K562 (cell line): ENCODE data around the gene PIBF1. TPM values are rescaled to one million over a fixed set of nuclear protein-coding genes. Genes with fewer than 3 reads are reported as not detected.

ENCODE experiments used
- ATAC-seq: fragments of 200-7000 bp; cut with Tn5 transposase; 3 replicates; pipeline ENCODE4 v1.9.1; 2020; ENCODE audit warnings: moderate library complexity
- BruUV-seq: library from RNA; stranded (reverse); fragments of 400-500 nt; replicated peaks from 2 replicates; lab custom pipeline; 2021; lab: Mats Ljungman, UMichigan
- CTCF ChIA-PET: fragments of 300-600 bp; formaldehyde crosslinking; extraction: SDS; loops from one replicate; lab custom pipeline; 2021; ENCODE audit warnings: low intra/inter-chr PET ratio; lab: Yijun Ruan, JAX
- POLR2A ChIA-PET: fragments of 300-600, 350-650 bp; sonication (Branson Sonifier 250); formaldehyde crosslinking; extraction: SDS; loops from one replicate; lab custom pipeline; 2021; ENCODE audit warnings: antibody characterized with exemption, inconsistent platforms; lab: Yijun Ruan, JAX
- DNase-seq, 4 experiments: peaks; one replicate each; pipeline versions ENCODE4 v3.0.0 to v3.0.0-alpha.2; 2011 to 2018; ENCODE audit warnings: low spot score in 3 of 4, mixed read lengths in 3 of 4; ENCODE audit errors: extremely low read depth in 1 of 4
- FAIRE-seq: peaks from 2 replicates; lab custom pipeline; 2011; peaks lifted over from hg19 to GRCh38; lab: Jason Lieb, UNC
- H2AFZ ChIP-seq: 2 replicates; pipeline ENCODE4 v1.6.0; 2011; ENCODE audit warnings: low read depth, low read length, control low read depth, inconsistent platforms
- H3K27ac ChIP-seq: fragments of 200-600 bp; 3 replicates; pipeline ENCODE4 v1.8.0; 2011; ENCODE audit warnings: low read depth, mild to moderate bottlenecking, control low read depth, inconsistent platforms, low read length, moderate library complexity, mixed read lengths; ENCODE audit errors: extremely low read depth
- H3K27me3 ChIP-seq, 2 experiments: fragments of 300-600 bp in 1 of 2; 2 replicates in 1 of 2; 3 replicates in 1 of 2; pipeline versions ENCODE4 v1.6.0 to v1.8.0; 2011; ENCODE audit warnings: inconsistent platforms in 2 of 2, low read length in 2 of 2, mild to moderate bottlenecking in 1 of 2, mixed read lengths in 1 of 2, moderate library complexity in 1 of 2; ENCODE audit not compliant: control insufficient read depth in 2 of 2, insufficient read depth in 2 of 2
- H3K36me3 ChIP-seq: fragments of 300-600 bp; 3 replicates; pipeline ENCODE4 v1.8.0; 2011; ENCODE audit warnings: mild to moderate bottlenecking, low read length, inconsistent platforms; ENCODE audit not compliant: control insufficient read depth, insufficient read depth
- H3K4me1 ChIP-seq, 2 experiments: fragments of 200-600 bp in 1 of 2; replicated peaks in 1 of 2; 2 replicates in 1 of 2; 3 replicates in 1 of 2; pipeline versions ENCODE4 v1.5.1 to v1.8.0; 2011; ENCODE audit warnings: inconsistent platforms in 2 of 2, low read length in 2 of 2, mild to moderate bottlenecking in 1 of 2, mixed read lengths in 1 of 2, moderate library complexity in 1 of 2; ENCODE audit not compliant: control insufficient read depth in 2 of 2, insufficient read depth in 2 of 2
- H3K4me2 ChIP-seq: 2 replicates; pipeline ENCODE4 v1.6.1; 2011; ENCODE audit warnings: low read length, control low read depth, inconsistent platforms, mixed read lengths; ENCODE audit not compliant: insufficient read depth
- H3K4me3 ChIP-seq: fragments of 200-600 bp; sonication (generic), shearing (Covaris generic); 2 replicates; pipeline ENCODE4 v1.5.1; 2016; ENCODE audit warnings: control low read depth, inconsistent platforms
- H3K79me2 ChIP-seq: fragments of 200-600 bp; 3 replicates; pipeline ENCODE4 v1.8.0; 2011; ENCODE audit warnings: low read length, inconsistent platforms; ENCODE audit not compliant: control insufficient read depth, insufficient read depth
- H3K9ac ChIP-seq, 2 experiments: 2 replicates each; pipeline versions ENCODE4 v1.6.0 to v1.6.1; 2011; ENCODE audit warnings: low read depth in 2 of 2, low read length in 2 of 2, control low read depth in 1 of 2, inconsistent platforms in 1 of 2, mild to moderate bottlenecking in 1 of 2, mixed read lengths in 1 of 2; ENCODE audit not compliant: insufficient read depth in 1 of 2
- H3K9me1 ChIP-seq: one replicate; pipeline ENCODE4 v1.6.0; 2011; ENCODE audit warnings: inconsistent platforms, mild to moderate bottlenecking, low read length, moderate library complexity; ENCODE audit not compliant: control insufficient read depth, insufficient read depth
- H3K9me3 ChIP-seq: replicated peaks from 2 replicates; pipeline ENCODE4 v1.5.1; 2011; ENCODE audit warnings: low read depth, low read length, inconsistent platforms; ENCODE audit not compliant: control insufficient read depth, insufficient read depth
- H4K20me1 ChIP-seq: replicated peaks from 2 replicates; pipeline ENCODE4 v1.6.1; 2011; ENCODE audit warnings: low read length, inconsistent platforms, mixed read lengths; ENCODE audit not compliant: control insufficient read depth, insufficient read depth
- CBX2 ChIP-seq: fragments of 200-600 bp; sonication (generic); IDR thresholded peaks from one replicate; pipeline ENCODE4 v1.6.1; 2012; ENCODE audit warnings: mild to moderate bottlenecking, low read length, inconsistent platforms; ENCODE audit not compliant: insufficient read depth, poor library complexity, severe bottlenecking
- CBX8 ChIP-seq: fragments of 200-600 bp; sonication (generic); IDR thresholded peaks from 2 replicates; pipeline ENCODE4 v1.6.1; 2012; ENCODE audit warnings: borderline replicate concordance, mixed run types, low read depth, mild to moderate bottlenecking, moderate library complexity, mixed read lengths, low read length, control low read depth, inconsistent platforms; ENCODE audit not compliant: poor library complexity, severe bottlenecking; ENCODE audit errors: extremely low read depth
- CEBPB ChIP-seq: fragments of 450-650 bp; IDR thresholded peaks from 2 replicates; pipeline ENCODE4 v1.6.1; 2016; ENCODE audit warnings: missing genetic modification characterization, missing compliant biosample characterization
- CEBPG ChIP-seq, 3 experiments: fragments of 200-800 bp in 1 of 3; sonication (Bioruptor generic) in 1 of 3; sonication (generic) in 1 of 3; formaldehyde crosslinking in 1 of 3; IDR thresholded peaks in 2 of 3; conservative IDR thresholded peaks in 1 of 3; 2 replicates each; pipeline versions ENCODE4 v1.6.1 to v1.8.0; 2016 to 2022; ENCODE audit warnings: missing compliant biosample characterization in 2 of 3, missing genetic modification characterization in 2 of 3, mild to moderate bottlenecking in 1 of 3, missing genetic modification reagents in 1 of 3
- DIDO1 ChIP-seq: fragments of 450-650 bp; IDR thresholded peaks from 2 replicates; pipeline ENCODE4 v1.6.1; 2016; ENCODE audit warnings: low read depth, missing biosample characterization, missing genetic modification characterization
- FUS ChIP-seq: fragments of 200-400 bp; formaldehyde crosslinking; optimal IDR thresholded peaks from 2 replicates; pipeline ENCODE3; 2017; ENCODE audit warnings: low read depth, low read length
- NCOA6 ChIP-seq: fragments of 450-650 bp; IDR thresholded peaks from 2 replicates; pipeline ENCODE4 v1.6.1; 2017; ENCODE audit warnings: mild to moderate bottlenecking
- PHF8 ChIP-seq: fragments of 200-600 bp; sonication (generic); IDR thresholded peaks from 2 replicates; pipeline ENCODE4 v1.6.1; 2012; ENCODE audit warnings: mixed run types, mild to moderate bottlenecking, inconsistent platforms, low read length, moderate library complexity, borderline replicate concordance
- SUPT5H ChIP-seq: fragments of 450-650 bp; IDR thresholded peaks from 2 replicates; pipeline ENCODE4 v1.6.1; 2016
- TAF7 ChIP-seq: fragments of 450-650 bp; IDR thresholded peaks from 2 replicates; pipeline ENCODE4 v1.6.1; 2016; ENCODE audit warnings: missing genetic modification characterization, missing compliant biosample characterization
- TBL1XR1 ChIP-seq, 2 experiments: IDR thresholded peaks; 2 replicates each; pipeline ENCODE4 v1.6.1; 2012; ENCODE audit warnings: improper control_type of control experiment in 2 of 2, low read length in 2 of 2, mild to moderate bottlenecking in 1 of 2
- ZFP36 ChIP-seq: fragments of 150-350 bp; IDR thresholded peaks from 2 replicates; pipeline ENCODE4 v1.6.1; 2018; ENCODE audit warnings: low read length, low read depth; ENCODE audit not compliant: partially characterized antibody
- ZNF512 ChIP-seq: IDR thresholded peaks from 2 replicates; pipeline ENCODE4 v1.6.1; 2016; ENCODE audit warnings: missing genetic modification characterization, missing compliant biosample characterization
- WGBS: fragments of 100-300 bp; shearing (Covaris generic); methylation state at CpG from one replicate; pipeline ENCODE4 v1.1.6; 2016; ENCODE audit warnings: low coverage, mixed read lengths; ENCODE audit not compliant: insufficient coverage; ENCODE audit errors: missing lambda C conversion rate; 5-methylcytosine and 5-hydroxymethylcytosine counted together
- in situ Hi-C: fragments of 300-500 bp; cut with MboI; formaldehyde crosslinking; loops from 4 replicates; pipeline ENCODE4 v1.15.0; 2018; ENCODE audit warnings: inconsistent platforms, mixed read lengths
- intact Hi-C: fragments of 100-400 bp; cut with micrococcal nuclease; formaldehyde crosslinking; loops from 2 replicates; pipeline ENCODE4 v1.14.2; 2022
- polyA plus RNA-seq, 8 experiments: library from polyadenylated mRNA; depleted of rRNA in 4 of 8; stranded (reverse) in 5 of 8; unstranded in 3 of 8; fragments of >200 nt; fragmentation: Nextera tagmentation in 2 of 8; fragmentation: Illumina TruSeq in 1 of 8; extraction: Ambion mirVana in 2 of 8; extraction: Trizol in 1 of 8; gene quantifications; 2 replicates each; pipeline versions ENCODE4 v1.2.1 to v1.2.3, GENCODE V29; 2011 to 2014; ENCODE audit warnings: inconsistent platforms in 1 of 8, missing spikeins in 1 of 8
- total RNA-seq, 7 experiments: library from RNA; depleted of rRNA in 6 of 7; stranded (reverse); fragments of >200 nt in 6 of 7; fragmentation: Illumina TruSeq in 2 of 7; extraction: Trizol in 2 of 7; gene quantifications; 2 replicates each; pipeline versions ENCODE4 v1.2.1 to v1.2.3, GENCODE V29; 2011 to 2021; ENCODE audit warnings: low replicate concordance in 1 of 7

The PIBF1 gene
- total and polyA plus RNA-seq, 9 of the 15 experiments (the other 6 are each of a cell fraction or from before 2014, with no cell fraction given): 9.1 to 28.8 (median 14.7) TPM

- H4K20me1 ChIP-seq: no peaks in the 10 kb centered on the region
- H3K79me2 ChIP-seq: no peaks in the 10 kb centered on the region
- POLR2A ChIA-PET: no interaction called here
- H3K27ac ChIP-seq: no peak overlapping the region
- H3K9ac ChIP-seq: no peak overlapping the region
- no peaks in the 10 kb centered on the region for H3K9me1 ChIP-seq
- no peaks in the 10 kb centered on the region; the same call in 1 of the 2 replicates for H3K9me3 ChIP-seq
- TF ChIP-seq CBX2 (peak; percentile 75), PHF8 (no peak), TAF7 (no peak), FUS (no peak), CBX8 (peak; percentile 69), DIDO1 (no peak)
- TF ChIP-seq, all 486 proteins: peak for 2
- ATAC-seq (no peak), FAIRE-seq (no peak), DNase-seq (no peak)
- no peak overlapping the region for H3K4me3 ChIP-seq
- in situ Hi-C loops: no loop called here
- no TSS peak for BruUV-seq
- H3K4me2 ChIP-seq: no peak overlapping the region
- 2% methylated on average over 6 of the region's 6 CpGs for WGBS
- peaks cover 3 to 13% of the 10 kb centered on the region in 2 experiments; a peak in 4 of 5 replicates for H3K4me1 ChIP-seq
- intact Hi-C loops: no loop called here
- H3K36me3 ChIP-seq: no peaks in the 10 kb centered on the region
- H3K27me3 ChIP-seq: peaks cover 5 to 6% of the 10 kb centered on the region in 2 experiments; a peak in 4 of 5 replicates
- CTCF ChIA-PET: no interaction called here
- peak overlapping the region; percentile 83; the same call in 1 of the 2 replicates for H2AFZ ChIP-seq
Observed at GRCh38 chr13:73058064-73058313, 276.1 kb downstream of the PIBF1 start.

- H2AFZ ChIP-seq: peak overlapping the region; percentile 83
- H3K9me3 ChIP-seq: no peaks in the 10 kb centered on the region; the same call in 1 of the 2 replicates
- H3K9ac ChIP-seq: peak overlapping the region; percentile 30 to 84; a peak in 2 of 4 replicates
- in situ Hi-C loops (no loop called here), intact Hi-C loops (no loop called here)
- FAIRE-seq (no peak), DNase-seq (no peak), ATAC-seq (peak; percentile 17)
- no peaks in the 10 kb centered on the region for H3K36me3 ChIP-seq
- H3K27ac ChIP-seq: no peak overlapping the region
- no peaks in the 10 kb centered on the region for H4K20me1 ChIP-seq
- ChIA-PET POLR2A (interaction anchor here (0.7 kb wide), 2 partner anchors 31 to 55 kb away, joined by 4 read pairs; no protein-coding TSS in a partner anchor), CTCF (no interaction called here)
- H3K79me2 ChIP-seq: no peaks in the 10 kb centered on the region
- WGBS: 5% methylated on average over 8 of the region's 8 CpGs
- no TSS peak for BruUV-seq
- H3K4me3 ChIP-seq: peak overlapping the region; percentile 45; the same call in 1 of the 2 replicates
- H3K27me3 ChIP-seq: peaks cover 5 to 6% of the 10 kb centered on the region in 2 experiments; a peak in 4 of 5 replicates
- H3K9me1 ChIP-seq: no peaks in the 10 kb centered on the region
- H3K4me1 ChIP-seq: peaks cover 3 to 13% of the 10 kb centered on the region in 2 experiments; a peak in 4 of 5 replicates
- peak overlapping the region; percentile 68 for H3K4me2 ChIP-seq
- peak; percentile 78 for TF ChIP-seq CEBPB (tag)
- TF ChIP-seq ZNF512 (tag): peak; percentile 56
- no peak for TF ChIP-seq TBL1XR1 (IDR thresholded peaks at IDR 0.05; ENCODE audit: low read length in 2 of 2)
- TF ChIP-seq CEBPG (CRISPR knock-in tag; IDR thresholded peaks at IDR 0.05): no peak
- peak in 1 of 2 experiments; percentile 54; a peak in 1 of 4 replicates for TF ChIP-seq CEBPG (tag; conservative IDR thresholded peaks at IDR 0.05 in 1 of 2, IDR thresholded peaks at IDR 0.05 in 1 of 2)
- no peak for TF ChIP-seq NCOA6
- TF ChIP-seq ZFP36: peak; percentile 11
- no peak for TF ChIP-seq SUPT5H
- TF ChIP-seq CBX8: peak; percentile 31
Observed at GRCh38 chr13:73058432-73058735, 276.5 kb downstream of the PIBF1 start.
